ENCODE measurements around the gene SLC16A12. TPM values are rescaled to one million over a fixed set of nuclear protein-coding genes. Genes with fewer than 3 reads are reported as not detected.

The SLC16A12 gene
- total and polyA plus RNA-seq, 2 of the 13 experiments (the other 11 are each of a cell fraction or from before 2014, with no cell fraction given) = 0.02 TPM; not detected in 1

DNA sequence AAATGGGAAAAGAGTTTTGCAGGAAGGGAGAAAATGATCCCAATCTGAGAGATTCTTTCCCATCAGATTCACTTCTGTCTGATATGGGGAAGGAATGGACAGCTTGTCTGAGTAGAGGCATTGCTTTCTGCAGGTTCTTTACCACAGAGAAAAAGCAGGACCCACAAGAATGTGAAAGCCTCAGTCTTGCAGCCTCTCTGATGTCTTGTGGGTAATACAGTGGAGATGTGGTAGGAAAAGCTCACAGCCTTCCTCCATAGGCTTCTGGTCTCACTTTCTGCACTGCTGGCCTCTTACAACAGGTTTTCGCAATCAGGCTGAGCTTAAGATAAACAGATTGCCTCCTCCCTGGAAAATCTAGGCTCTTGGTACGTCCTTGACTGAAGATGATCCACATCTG lies 142.4 kb downstream of the SLC16A12 start:
- peak overlapping the region; percentile 72 for H3K4me2 ChIP-seq (ENCODE audit: low read depth, low read length)
- POLR2A ChIA-PET = interaction anchor here (1.0 to 1.8 kb wide), 9 partner anchors 19 to 308 kb away, joined by 3 to 13 read pairs (median 5); partner anchors contain the start of genes IFIT3, IFIT5, KIF20B and LIPA
- CTCF ChIA-PET (ENCODE audit: low intra/inter-chr PET ratio, low total read pairs) = no interaction called here
- H3K9ac ChIP-seq (ENCODE audit: insufficient read depth, low read depth, low read length) = peak overlapping the region; percentile 54; the same call in 1 of the 2 replicates
- no peaks in the 10 kb centered on the region for H4K20me1 ChIP-seq (ENCODE audit: insufficient read depth, low read length)
- H3K4me3 ChIP-seq (replicated peaks in 1 of 3; ENCODE audit: insufficient read depth in 1 of 3, low read depth in 2 of 3, low read length in 3 of 3) = peak overlapping the region; percentile 68 to 88 (median 78); a peak in 5 of 6 replicates
- no peaks in the 10 kb centered on the region for H3K27me3 ChIP-seq (ENCODE audit: control insufficient read depth in 1 of 2, insufficient read depth in 2 of 2, low read length in 2 of 2)
- in situ Hi-C loops (cut with HindIII; ENCODE audit: extremely low pct_ligation_motif_present, low pct_unique_long_range_greater_than_20kb) (no loop called here), intact Hi-C loops (cut with micrococcal nuclease; ENCODE audit: unreplicated experiment) (loop anchor here (1.0 to 2.0 kb wide), 2 partner anchors 18 to 21 kb away; partner anchors contain the start of gene IFIT5)
- ATAC-seq = peak; percentile 73
- DNase-seq (ENCODE audit: low spot score) = no peak
- no peaks in the 10 kb centered on the region for H3K9me3 ChIP-seq (ENCODE audit: low read length)
- H3K79me2 ChIP-seq (ENCODE audit: insufficient read depth, low read length) = no peaks in the 10 kb centered on the region
- H3K36me3 ChIP-seq (replicated peaks in 1 of 2; ENCODE audit: control insufficient read depth in 1 of 2, insufficient read depth in 2 of 2, low read length in 2 of 2) = no peaks in the 10 kb centered on the region
- H3K27ac ChIP-seq (ENCODE audit: extremely low read length, insufficient read depth, low read length) = peak overlapping the region; percentile 66
- H2AFZ ChIP-seq (ENCODE audit: low read length) = peak overlapping the region; percentile 55
- H3K4me1 ChIP-seq (ENCODE audit: insufficient read depth, low read length) = peaks cover 16% of the 10 kb centered on the region
- no TSS peak for BruUV-seq (replicated peaks)
- 20% methylated on average over 1 of the region's 2 CpGs for WGBS (ENCODE audit: low lambda C conversion rate)
- peak; percentile 32 for FAIRE-seq
- TF ChIP-seq ZNF704 (CRISPR knock-in tag; IDR thresholded peaks at IDR 0.05; ENCODE audit: borderline replicate concordance) = no peak
- TF ChIP-seq NR1H2 (CRISPR knock-in tag; IDR thresholded peaks at IDR 0.05; ENCODE audit: borderline replicate concordance, low read depth) = no peak
- no peak for TF ChIP-seq KLF11 (CRISPR knock-in tag; IDR thresholded peaks at IDR 0.05)
- TF ChIP-seq GATAD2A (CRISPR knock-in tag; IDR thresholded peaks at IDR 0.05) = 0 out of 2 replicates have a peak, but pooled peaks have one; percentile 18
- TF ChIP-seq ZKSCAN8 (CRISPR knock-in tag; IDR thresholded peaks at IDR 0.05; ENCODE audit: borderline replicate concordance) = no peak
- TF ChIP-seq SMAD1 (CRISPR knock-in tag; IDR thresholded peaks at IDR 0.05; ENCODE audit: borderline replicate concordance, low read depth) = no peak
- no peak for TF ChIP-seq CHD4 (IDR thresholded peaks at IDR 0.05; ENCODE audit: borderline replicate concordance, low read length)
- no peak for TF ChIP-seq AGO1 (IDR thresholded peaks at IDR 0.05; ENCODE audit: low read depth, low read length, poor library complexity, severe bottlenecking)
- no peak for TF ChIP-seq EHMT2 (IDR thresholded peaks at IDR 0.05; ENCODE audit: borderline replicate concordance, low read depth, low read length)
- no peak for TF ChIP-seq EED (CRISPR knock-in tag; IDR thresholded peaks at IDR 0.05)
- no peak for TF ChIP-seq SRY (CRISPR knock-in tag; IDR thresholded peaks at IDR 0.05)
- no peak for TF ChIP-seq BHLHE40 (IDR thresholded peaks at IDR 0.05; ENCODE audit: low read length)
- TF ChIP-seq FOXA3 (CRISPR knock-in tag; IDR thresholded peaks at IDR 0.05) = no peak
- no peak for TF ChIP-seq TRIM22 (IDR thresholded peaks at IDR 0.05)
- no peak for TF ChIP-seq ISL2 (CRISPR knock-in tag; IDR thresholded peaks at IDR 0.05)
- TF ChIP-seq, protein P1, sequence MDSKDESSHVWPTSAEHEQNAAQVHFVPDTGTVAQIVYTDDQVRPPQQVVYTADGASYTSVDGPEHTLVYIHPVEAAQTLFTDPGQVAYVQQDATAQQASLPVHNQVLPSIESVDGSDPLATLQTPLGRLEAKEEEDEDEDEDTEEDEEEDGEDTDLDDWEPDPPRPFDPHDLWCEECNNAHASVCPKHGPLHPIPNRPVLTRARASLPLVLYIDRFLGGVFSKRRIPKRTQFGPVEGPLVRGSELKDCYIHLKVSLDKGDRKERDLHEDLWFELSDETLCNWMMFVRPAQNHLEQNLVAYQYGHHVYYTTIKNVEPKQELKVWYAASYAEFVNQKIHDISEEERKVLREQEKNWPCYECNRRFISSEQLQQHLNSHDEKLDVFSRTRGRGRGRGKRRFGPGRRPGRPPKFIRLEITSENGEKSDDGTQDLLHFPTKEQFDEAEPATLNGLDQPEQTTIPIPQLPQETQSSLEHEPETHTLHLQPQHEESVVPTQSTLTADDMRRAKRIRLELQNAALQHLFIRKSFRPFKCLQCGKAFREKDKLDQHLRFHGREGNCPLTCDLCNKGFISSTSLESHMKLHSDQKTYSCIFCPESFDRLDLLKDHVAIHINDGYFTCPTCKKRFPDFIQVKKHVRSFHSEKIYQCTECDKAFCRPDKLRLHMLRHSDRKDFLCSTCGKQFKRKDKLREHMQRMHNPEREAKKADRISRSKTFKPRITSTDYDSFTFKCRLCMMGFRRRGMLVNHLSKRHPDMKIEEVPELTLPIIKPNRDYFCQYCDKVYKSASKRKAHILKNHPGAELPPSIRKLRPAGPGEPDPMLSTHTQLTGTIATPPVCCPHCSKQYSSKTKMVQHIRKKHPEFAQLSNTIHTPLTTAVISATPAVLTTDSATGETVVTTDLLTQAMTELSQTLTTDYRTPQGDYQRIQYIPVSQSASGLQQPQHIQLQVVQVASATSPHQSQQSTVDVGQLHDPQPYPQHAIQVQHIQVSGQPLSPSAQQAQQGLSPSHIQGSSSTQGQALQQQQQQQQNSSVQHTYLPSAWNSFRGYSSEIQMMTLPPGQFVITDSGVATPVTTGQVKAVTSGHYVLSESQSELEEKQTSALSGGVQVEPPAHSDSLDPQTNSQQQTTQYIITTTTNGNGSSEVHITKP (CRISPR knock-in tag; IDR thresholded peaks at IDR 0.05; ENCODE audit: low read depth) = peak; percentile 66; the same call in 1 of the 2 replicates
- TF ChIP-seq CEBPG (CRISPR knock-in tag; IDR thresholded peaks at IDR 0.05) = peak; percentile 71; the same call in 1 of the 2 replicates
- no peak for TF ChIP-seq ATM (IDR thresholded peaks at IDR 0.05; ENCODE audit: borderline replicate concordance)
- TF ChIP-seq ZNF720 (CRISPR knock-in tag; IDR thresholded peaks at IDR 0.05) = no peak
- 0 out of 2 replicates have a peak, but pooled peaks have one; percentile 6 for TF ChIP-seq NR2C2 (CRISPR knock-in tag; IDR thresholded peaks at IDR 0.05; ENCODE audit: borderline replicate concordance)
- no peak for TF ChIP-seq NR2F1 (CRISPR knock-in tag; IDR thresholded peaks at IDR 0.05)
